IPS-20b (cell line): ENCODE data around the gene RTF2.
"Not testable (repeated sequence)": the region's sequence is repeated elsewhere in the genome, so short reads cannot be mapped to it uniquely, and the experiment has no call there.

Source experiments
- H3K27ac ChIP-seq: one replicate; pipeline ENCODE4 v1.5.1; 2013; ENCODE audit warnings: low read length
- H3K27me3 ChIP-seq: 2 replicates; pipeline ENCODE4 v1.6.1; 2013; ENCODE audit warnings: mild to moderate bottlenecking, low read length, inconsistent platforms; ENCODE audit not compliant: insufficient read depth
- H3K36me3 ChIP-seq: 2 replicates; pipeline ENCODE4 v1.6.1; 2013; ENCODE audit warnings: low read depth, mild to moderate bottlenecking, inconsistent platforms, low read length, moderate library complexity; ENCODE audit not compliant: insufficient read depth
- H3K4me1 ChIP-seq: 2 replicates; pipeline ENCODE4 v1.6.1; 2013; ENCODE audit warnings: mild to moderate bottlenecking, control low read depth, inconsistent platforms, low read length, moderate library complexity; ENCODE audit not compliant: insufficient read depth
- H3K4me3 ChIP-seq: 2 replicates; pipeline ENCODE4 v1.5.1; 2013; ENCODE audit warnings: mild to moderate bottlenecking, low read length, inconsistent platforms
- H3K9ac ChIP-seq: 2 replicates; pipeline ENCODE4 v1.6.1; 2013; ENCODE audit warnings: low read depth, mild to moderate bottlenecking, inconsistent platforms, low read length, moderate library complexity
- H3K9me3 ChIP-seq: 2 replicates; pipeline ENCODE4 v1.6.1; 2013; ENCODE audit warnings: mild to moderate bottlenecking, low read depth, low read length, inconsistent platforms; ENCODE audit not compliant: insufficient read depth

Gene RTF2

DNA sequence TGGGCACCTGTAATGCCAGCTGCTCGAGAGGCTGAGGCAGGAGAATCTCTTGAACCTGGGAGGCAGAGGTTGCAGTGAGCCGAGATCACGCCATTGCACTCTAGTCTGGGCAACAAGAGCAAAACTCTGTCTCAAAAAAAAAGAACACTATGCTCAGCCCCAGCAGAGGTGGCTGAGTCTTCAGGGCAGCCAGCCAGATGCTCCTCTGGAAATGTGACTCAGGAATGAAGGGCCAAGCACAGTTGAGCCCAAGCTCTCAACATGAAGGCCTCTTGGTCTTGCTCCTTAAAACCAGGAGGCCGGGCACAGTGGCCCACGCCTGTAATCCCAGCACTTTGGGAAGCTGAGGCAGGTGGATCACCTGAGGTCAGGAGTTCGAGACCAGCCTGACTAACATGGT, 96.1 kb downstream of the RTF2 start:
- H3K36me3 ChIP-seq, H3K4me3 ChIP-seq, H3K4me1 ChIP-seq, H3K27me3 ChIP-seq, H3K9ac ChIP-seq, H3K27ac ChIP-seq, H3K9me3 ChIP-seq: not testable (repeated sequence)

DNA sequence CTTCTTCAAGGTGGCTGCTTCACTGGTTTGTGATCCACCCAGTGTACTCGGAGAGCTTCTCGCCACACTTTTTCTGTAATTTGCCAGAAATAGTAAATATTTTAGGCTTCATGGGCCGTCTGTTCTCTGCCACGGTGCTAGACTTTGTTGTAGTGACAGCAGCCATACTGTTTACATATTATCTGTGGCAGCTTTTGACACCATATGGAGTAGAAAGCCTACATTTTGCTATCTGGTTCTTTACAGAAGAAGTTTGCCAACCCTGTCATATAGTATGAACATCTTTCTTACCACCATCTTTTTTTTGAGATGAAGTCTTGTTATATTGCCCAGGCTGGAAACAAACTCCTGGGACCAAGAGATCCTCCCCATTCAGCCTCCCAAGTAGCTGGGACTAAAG, 97.1 kb downstream of the RTF2 start:
- Histone ChIP-seq H3K9me3 (no peaks in the 10 kb centered on the region), H3K4me3 (no peak overlapping the region), H3K9ac (no peak overlapping the region), H3K36me3 (no peaks in the 10 kb centered on the region), H3K27me3 (no peaks in the 10 kb centered on the region), H3K4me1 (peaks cover 8% of the 10 kb centered on the region; the same call in 1 of the 2 replicates), H3K27ac (no peak overlapping the region)

DNA sequence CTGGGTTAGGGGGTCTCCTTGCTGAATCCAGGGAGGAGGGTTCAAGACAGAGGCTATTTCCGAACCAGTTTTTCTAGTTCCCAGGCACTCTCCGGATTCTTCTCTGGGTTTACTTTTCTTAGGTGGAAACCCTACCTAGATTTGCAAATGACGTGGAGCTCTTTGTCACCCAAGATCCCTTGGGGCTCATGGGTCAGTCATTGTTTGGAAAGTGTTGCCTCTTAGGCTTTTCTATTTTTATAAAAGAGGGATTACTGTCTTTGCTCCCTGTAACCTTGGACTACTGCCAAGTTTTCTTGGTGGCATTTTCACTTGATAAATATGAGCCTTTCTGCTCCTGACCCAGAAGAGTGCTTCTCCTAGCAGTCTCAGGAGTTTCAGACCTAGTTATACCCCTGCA, 98.2 kb downstream of the RTF2 start:
- no peaks in the 10 kb centered on the region for H3K36me3 ChIP-seq
- no peaks in the 10 kb centered on the region; the same call in 1 of the 2 replicates for H3K9me3 ChIP-seq
- H3K4me1 ChIP-seq: peaks cover 8% of the 10 kb centered on the region; the same call in 1 of the 2 replicates
- H3K9ac ChIP-seq: no peak overlapping the region
- H3K27me3 ChIP-seq: no peaks in the 10 kb centered on the region
- no peak overlapping the region; the same call in 1 of the 2 replicates for H3K4me3 ChIP-seq
- no peak overlapping the region for H3K27ac ChIP-seq
